Small intestine (tissue), 7 donors: ENCODE results near the gene CFAP53. TPM values are rescaled to one million over a fixed set of nuclear protein-coding genes. Genes with fewer than 3 reads are reported as not detected.

Experiments used
- DNase-seq, 2 donors: peaks; one replicate each; pipeline versions ENCODE4 v3.0.0 to v3.0.0-alpha.2; 2013
- FAIRE-seq: peaks from 2 replicates; lab custom pipeline; 2012; peaks lifted over from hg19 to GRCh38; lab: Jason Lieb, UNC
- H3K27ac ChIP-seq, 3 donors: one replicate each; pipeline ENCODE4 v1.5.1; 2013; ENCODE audit warnings: low read length in 2 of 3, mild to moderate bottlenecking in 2 of 3, control low read depth in 1 of 3, inconsistent platforms in 1 of 3, low read depth in 1 of 3, moderate library complexity in 1 of 3
- H3K27me3 ChIP-seq, 3 donors: one replicate each; pipeline ENCODE4 v1.6.1; 2013; ENCODE audit warnings: low read length in 3 of 3, inconsistent platforms in 1 of 3; ENCODE audit not compliant: control insufficient read depth in 3 of 3, insufficient read depth in 3 of 3
- H3K36me3 ChIP-seq, 3 donors: one replicate each; pipeline ENCODE4 v1.6.1; 2013; ENCODE audit warnings: low read length in 3 of 3, inconsistent platforms in 1 of 3, low read depth in 1 of 3, mild to moderate bottlenecking in 1 of 3, moderate library complexity in 1 of 3; ENCODE audit not compliant: control insufficient read depth in 3 of 3, insufficient read depth in 2 of 3
- H3K4me1 ChIP-seq, 3 donors: one replicate each; pipeline ENCODE4 v1.6.1; 2013; ENCODE audit warnings: low read length in 2 of 3, inconsistent platforms in 1 of 3, low read depth in 1 of 3, mild to moderate bottlenecking in 1 of 3, moderate library complexity in 1 of 3; ENCODE audit not compliant: control insufficient read depth in 3 of 3, insufficient read depth in 2 of 3
- H3K4me3 ChIP-seq, 3 donors: one replicate each; pipeline ENCODE4 v1.5.1; 2013; ENCODE audit warnings: low read length in 3 of 3, control low read depth in 1 of 3, inconsistent platforms in 1 of 3, low read depth in 1 of 3, mild to moderate bottlenecking in 1 of 3, moderate library complexity in 1 of 3
- H3K9me3 ChIP-seq, 2 donors: one replicate each; pipeline ENCODE4 v1.6.1; 2013; ENCODE audit warnings: low read depth in 1 of 2, low read length in 1 of 2; ENCODE audit not compliant: control insufficient read depth in 2 of 2, insufficient read depth in 1 of 2
- WGBS, 3 donors: extraction: QIAGEN DNeasy Blood & Tissue Kit; methylation state at CpG; one replicate each; pipeline ENCODE4 v1.1.7; 2013; 5-methylcytosine and 5-hydroxymethylcytosine counted together
- polyA plus RNA-seq, 4 donors: library from polyadenylated mRNA; stranded (reverse) in 3 of 4; unstranded in 1 of 4; fragments of 200-250 nt in 3 of 4; fragments of 120-200 nt in 1 of 4; gene quantifications; one replicate each; pipeline versions ENCODE4 v1.2.1 to v1.2.3, GENCODE V29; 2013
- donor health status: healthy with polysubstance abuse.
- donor health status: control.
- donor health status: control.
- donor health status: Bipolar disorder and iron deficiency.
- donor health status: healthy.

Gene CFAP53
- polyA plus RNA-seq, 4 donors, result 0.28 to 0.80 (median 0.67) TPM; not detected in 1

GRCh38 chr18:50280707-50281294, 14.5 kb upstream of the CFAP53 start:
- Histone ChIP-seq H3K9me3 (no peaks in the 10 kb centered on the region), H3K27me3 (no peaks in the 10 kb centered on the region), H3K36me3 (peaks cover 5 to 56% (median 18%) of the 10 kb centered on the region in 3 donors), H3K4me3 (peak overlapping the region; percentile 78 to 94 (median 90)), H3K4me1 (peaks cover 8 to 14% (median 8%) of the 10 kb centered on the region in 3 donors), H3K27ac (peak overlapping the region; percentile 85 to 92 (median 88))
- 0 to 1% (median 1%) methylated on average over 16 of the region's 16 CpGs for WGBS, 3 donors
- no peak for DNase-seq
- no peak for FAIRE-seq

GRCh38 chr18:50279752-50280151, 13.5 kb upstream of the CFAP53 start:
- FAIRE-seq (no peak), DNase-seq (no peak)
- H3K4me1 ChIP-seq, result peaks cover 8 to 14% (median 8%) of the 10 kb centered on the region in 3 donors
- no peak overlapping the region for H3K27ac ChIP-seq
- H3K9me3 ChIP-seq, result no peaks in the 10 kb centered on the region
- H3K36me3 ChIP-seq, result peaks cover 11 to 56% (median 24%) of the 10 kb centered on the region in 3 donors
- H3K4me3 ChIP-seq, result peak overlapping the region in 1 of 3 donors; percentile 90
- WGBS, 3 donors, result 92 to 95% (median 93%) methylated on average over 7 of the region's 7 CpGs
- H3K27me3 ChIP-seq, result no peaks in the 10 kb centered on the region

GRCh38 chr18:50277942-50278341, 11.6 kb upstream of the CFAP53 start:
- H3K27me3 ChIP-seq, result no peaks in the 10 kb centered on the region
- H3K9me3 ChIP-seq, result no peaks in the 10 kb centered on the region
- WGBS, 3 donors, result 89 to 96% (median 94%) methylated on average over 6 of the region's 6 CpGs
- H3K4me1 ChIP-seq, result peaks cover 8 to 14% (median 8%) of the 10 kb centered on the region in 3 donors
- peaks cover 26 to 56% (median 37%) of the 10 kb centered on the region in 3 donors for H3K36me3 ChIP-seq
- H3K27ac ChIP-seq, result no peak overlapping the region
- DNase-seq (no peak), FAIRE-seq (no peak)
- no peak overlapping the region for H3K4me3 ChIP-seq

GRCh38 chr18:50276452-50276851, 10.2 kb upstream of the CFAP53 start:
- peaks cover 33 to 58% (median 45%) of the 10 kb centered on the region in 3 donors for H3K36me3 ChIP-seq
- H3K27me3 ChIP-seq, result no peaks in the 10 kb centered on the region
- no peak for FAIRE-seq
- WGBS, 3 donors, result 90 to 96% (median 90%) methylated on average over 4 of the region's 4 CpGs
- H3K27ac ChIP-seq, result no peak overlapping the region
- H3K9me3 ChIP-seq, result no peaks in the 10 kb centered on the region
- DNase-seq, result no peak
- H3K4me1 ChIP-seq, result peaks cover 3 to 14% (median 8%) of the 10 kb centered on the region in 3 donors
- H3K4me3 ChIP-seq, result no peak overlapping the region

DNA sequence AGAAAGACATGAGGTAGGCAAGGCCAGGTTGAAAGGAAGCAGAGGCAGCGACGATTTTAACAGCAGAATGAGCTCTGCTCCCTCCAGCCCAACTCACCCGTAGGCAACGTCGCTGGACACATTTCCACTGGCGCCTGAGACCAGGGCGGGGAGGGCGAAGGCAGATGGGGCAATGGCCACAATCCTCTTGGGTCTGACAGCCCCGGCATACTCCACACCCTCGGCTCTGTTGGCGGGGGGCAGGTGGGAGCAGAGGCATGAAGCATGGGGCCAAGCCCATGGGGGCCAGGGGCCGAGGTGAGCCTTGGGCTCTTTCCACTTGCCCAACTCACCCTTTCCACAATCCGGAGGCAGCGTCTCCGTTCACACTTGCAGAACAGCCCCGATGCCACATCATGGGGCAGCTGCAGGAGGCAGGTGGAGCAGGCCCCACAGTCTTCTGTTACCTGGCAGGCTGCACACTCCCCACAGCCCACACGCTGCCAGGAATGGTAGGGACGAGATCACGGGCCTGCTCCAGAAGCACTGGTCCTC, 9.3 kb upstream of the CFAP53 start:
- FAIRE-seq, result no peak
- no peak for DNase-seq
- Histone ChIP-seq H3K27me3 (no peaks in the 10 kb centered on the region), H3K27ac (no peak overlapping the region), H3K36me3 (peaks cover 37 to 58% (median 50%) of the 10 kb centered on the region in 3 donors), H3K4me3 (no peak overlapping the region), H3K9me3 (no peaks in the 10 kb centered on the region), H3K4me1 (peaks cover 3 to 14% (median 8%) of the 10 kb centered on the region in 3 donors)
- 95 to 97% (median 96%) methylated on average over 18 to 19 of the region's 19 CpGs for WGBS, 3 donors

DNA sequence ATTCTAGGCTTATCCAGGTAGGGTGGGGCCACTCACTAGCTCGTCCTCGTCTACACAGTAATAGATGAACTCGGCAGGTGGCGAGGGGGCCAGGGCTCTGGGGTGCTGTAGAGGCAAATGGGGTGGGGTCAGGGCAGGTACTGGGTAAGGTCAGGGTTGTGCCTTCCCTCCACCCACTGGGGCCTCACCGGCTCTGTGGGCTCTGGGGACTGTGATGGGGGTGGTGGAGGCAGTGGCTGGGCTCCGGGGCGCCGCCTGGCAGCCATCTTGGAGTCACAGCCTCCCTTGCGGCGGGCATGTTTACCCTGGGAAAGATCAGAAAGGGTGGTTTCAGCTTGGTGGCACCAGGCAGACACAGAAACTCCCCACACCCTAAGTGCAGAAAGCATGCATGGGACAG, 8.6 kb upstream of the CFAP53 start:
- FAIRE-seq (no peak), DNase-seq (no peak)
- Histone ChIP-seq H3K4me3 (no peak overlapping the region), H3K27me3 (no peaks in the 10 kb centered on the region), H3K27ac (no peak overlapping the region), H3K36me3 (peaks cover 37 to 64% (median 50%) of the 10 kb centered on the region in 3 donors), H3K4me1 (peaks cover 3 to 10% (median 4%) of the 10 kb centered on the region in 3 donors), H3K9me3 (no peaks in the 10 kb centered on the region)
- WGBS, 3 donors, result 96 to 98% (median 97%) methylated on average over 10 of the region's 10 CpGs

DNA sequence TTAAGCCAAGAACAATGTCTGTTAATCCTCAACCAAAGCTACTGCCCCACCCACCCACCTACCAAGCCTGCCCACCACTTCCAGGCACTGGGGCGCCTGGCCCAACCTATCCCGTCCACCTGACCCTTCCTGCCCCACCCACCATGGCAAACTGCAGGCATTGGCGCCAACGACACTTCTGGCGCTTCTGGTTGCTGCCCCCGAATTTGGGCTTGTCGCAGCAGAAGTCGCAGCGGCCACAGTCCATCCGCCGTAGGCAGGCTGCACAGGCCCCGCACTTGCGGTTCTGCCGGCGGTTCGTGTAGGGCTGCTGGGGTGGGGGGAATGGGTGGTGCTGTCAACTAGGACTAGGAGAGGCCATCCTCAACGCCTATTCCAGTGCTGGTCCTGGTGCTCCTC, 7.7 kb upstream of the CFAP53 start:
- no peaks in the 10 kb centered on the region for H3K9me3 ChIP-seq
- no peak for FAIRE-seq
- H3K27me3 ChIP-seq, result no peaks in the 10 kb centered on the region
- peaks cover 37 to 68% (median 55%) of the 10 kb centered on the region in 3 donors for H3K36me3 ChIP-seq
- peaks cover 0 to 3% (median 0%) of the 10 kb centered on the region in 3 donors for H3K4me1 ChIP-seq
- WGBS, 3 donors, result 96% methylated on average over 17 of the region's 17 CpGs
- H3K4me3 ChIP-seq, result no peak overlapping the region
- H3K27ac ChIP-seq, result no peak overlapping the region
- no peak for DNase-seq

DNA sequence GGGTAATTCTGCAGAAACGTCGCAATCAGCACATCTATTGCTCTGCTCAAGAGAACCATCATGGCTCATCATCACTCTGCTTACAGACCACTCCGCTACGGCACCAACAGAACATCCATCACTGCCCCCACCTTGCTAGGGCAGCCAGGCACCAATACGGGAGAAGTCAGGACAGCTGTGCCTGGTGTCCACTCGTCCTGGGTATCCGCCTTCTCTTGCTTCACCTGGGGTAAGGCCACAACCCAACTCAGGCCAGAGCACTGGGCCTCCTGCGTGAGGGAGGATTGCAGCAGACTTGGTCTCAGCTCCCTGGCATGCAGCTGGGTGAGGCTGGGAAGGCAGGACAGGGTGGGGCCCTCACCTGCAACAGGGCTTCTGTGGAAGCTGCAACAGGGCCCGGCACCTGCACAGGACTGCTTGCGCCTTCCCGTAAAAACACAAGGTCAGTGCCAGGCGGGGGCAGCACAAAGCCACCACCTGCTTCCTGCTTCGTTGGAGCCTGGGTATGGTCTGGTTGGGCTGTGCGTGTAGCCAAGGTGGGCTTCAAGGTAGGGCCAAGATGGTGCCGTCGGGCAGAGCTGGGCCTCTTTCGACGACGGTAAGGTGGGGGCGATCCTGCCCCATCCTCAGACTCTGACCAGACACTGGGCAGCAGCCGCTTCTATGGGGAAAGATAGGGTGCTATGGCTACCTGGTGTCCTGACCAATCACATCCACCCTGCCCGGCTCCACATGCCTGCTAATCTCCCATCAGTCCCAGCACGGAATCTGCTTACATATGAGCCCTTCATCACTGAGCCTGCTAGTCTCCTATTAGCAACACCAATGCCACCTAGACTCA, 7.1 kb upstream of the CFAP53 start:
- WGBS, 3 donors, result 90 to 94% (median 92%) methylated on average over 23 of the region's 23 CpGs
- Histone ChIP-seq H3K4me3 (no peak overlapping the region), H3K4me1 (no peaks in the 10 kb centered on the region), H3K27me3 (no peaks in the 10 kb centered on the region), H3K27ac (no peak overlapping the region), H3K9me3 (no peaks in the 10 kb centered on the region), H3K36me3 (peaks cover 37 to 68% (median 53%) of the 10 kb centered on the region in 3 donors)
- FAIRE-seq (no peak), DNase-seq (no peak)
